PC-3 (cell line): Measurements from ENCODE around the gene CACNA1S.

Experiments
- CTCF ChIP-seq: fragments of 300-600 bp; sonication (generic); conservative IDR thresholded peaks from 2 replicates; pipeline ENCODE4 v1.5.1; 2017; ENCODE audit warnings: antibody characterized with exemption, low read depth, mild to moderate bottlenecking, low read length
- EZH2 ChIP-seq: fragments of 300-600 bp; sonication (generic); IDR thresholded peaks from one replicate; pipeline ENCODE4 v1.6.1; 2017; ENCODE audit warnings: antibody characterized with exemption, mild to moderate bottlenecking, low read length; ENCODE audit not compliant: unreplicated experiment
- EZH2phosphoT487 ChIP-seq: fragments of 300-600 bp; sonication (generic); IDR thresholded peaks from 2 replicates; pipeline ENCODE4 v1.6.1; 2018; ENCODE audit warnings: mild to moderate bottlenecking, antibody characterized with exemption, low read length, borderline replicate concordance

- TF ChIP-seq CTCF (no peak), EZH2 (no peak), EZH2phosphoT487 (no peak)
Observed at GRCh38 chr1:201155354-201155753, 43.1 kb upstream of the CACNA1S start.
